Activated B cell treated with CpG ODN at 0.5 μM for 24 hours (primary cell): Measurements from ENCODE around the gene CNTLN. TPM values are rescaled to one million over a fixed set of nuclear protein-coding genes. Genes with fewer than 3 reads are reported as not detected.

Experiments
- ATAC-seq: fragments of 200-7000 bp; cut with Tn5 transposase; one replicate; pipeline ENCODE4 v1.10.0; 2021; ENCODE audit warnings: low read depth, mild to moderate bottlenecking, moderate library complexity
- CTCF ChIA-PET: fragments of 350-600 bp; sonication (Branson Sonifier 250); formaldehyde crosslinking; loops from one replicate; lab custom pipeline; 2021; ENCODE audit warnings: antibody characterized with exemption; lab: Charles Lee
- POLR2A ChIA-PET: fragments of 350-600 bp; sonication (Branson Sonifier 250); formaldehyde crosslinking; loops from one replicate; lab custom pipeline; 2021; ENCODE audit warnings: antibody characterized with exemption; lab: Charles Lee
- DNase-seq: peaks from one replicate; pipeline ENCODE4 v3.0.0; 2022
- H3K27ac Mint-ChIP-seq: one replicate; pipeline ENCODE4 v1.8.0; 2020; ENCODE audit warnings: mixed read lengths
- H3K27me3 Mint-ChIP-seq: one replicate; pipeline ENCODE4 v1.8.0; 2021; ENCODE audit warnings: mixed read lengths
- H3K36me3 Mint-ChIP-seq: one replicate; pipeline ENCODE4 v1.8.0; 2021; ENCODE audit warnings: low read depth, mixed read lengths
- H3K4me1 Mint-ChIP-seq: one replicate; pipeline ENCODE4 v1.8.0; 2021; ENCODE audit warnings: mixed read lengths
- H3K4me3 Mint-ChIP-seq: one replicate; pipeline ENCODE4 v1.8.0; 2020; ENCODE audit warnings: mild to moderate bottlenecking, mixed read lengths
- H3K9me3 Mint-ChIP-seq: one replicate; pipeline ENCODE4 v1.8.0; 2020; ENCODE audit warnings: mixed read lengths
- CTCF ChIP-seq: fragments of 200-600 bp; IDR thresholded peaks from one replicate; pipeline ENCODE4 v1.8.0; 2022; ENCODE audit warnings: antibody characterized with exemption, mild to moderate bottlenecking
- intact Hi-C: fragments of 100-400 bp; cut with micrococcal nuclease; formaldehyde crosslinking; loops from one replicate; pipeline ENCODE4 v1.15.1; 2024
- total RNA-seq: library from RNA; stranded (reverse); gene quantifications from 2 replicates; pipeline ENCODE4 v1.2.3, GENCODE V29; 2022

Gene CNTLN
- 0.38 and 0.46 TPM in 2 replicates for total RNA-seq

- Mint-ChIP-seq H3K36me3 (no peaks in the 10 kb centered on the region), H3K9me3 (no peaks in the 10 kb centered on the region), H3K4me3 (peak within 1 kb of the TSS; percentile 73), H3K27me3 (peaks cover 12% of the 10 kb centered on the region), H3K4me1 (peaks cover 13% of the 10 kb centered on the region), H3K27ac (no peak within 1 kb of the TSS)
- peak; percentile 33 for DNase-seq
- POLR2A ChIA-PET: no interaction called here
- CTCF ChIA-PET: no interaction called here
- ATAC-seq: peak; percentile 54
- intact Hi-C loops: no loop called here
- no peak for TF ChIP-seq CTCF
Measured at GRCh38 chr9:17134396-17135294, at the start of gene CNTLN. TSS of gene CNTLN (plus strand) at chr9:17135040. CDS start at chr9:17135066, 26 bp downstream.

GRCh38 chr9:17088566-17088965, 46.3 kb upstream of the CNTLN start:
- no peak overlapping the region for H3K4me3 Mint-ChIP-seq
- no peaks in the 10 kb centered on the region for H3K27me3 Mint-ChIP-seq
- no peaks in the 10 kb centered on the region for H3K36me3 Mint-ChIP-seq
- intact Hi-C loops: no loop called here
- ATAC-seq: no peak
- no peak for DNase-seq
- ChIA-PET CTCF (no interaction called here), POLR2A (no interaction called here)
- no peak for TF ChIP-seq CTCF
- H3K9me3 Mint-ChIP-seq: no peaks in the 10 kb centered on the region
- H3K27ac Mint-ChIP-seq: no peak overlapping the region
- H3K4me1 Mint-ChIP-seq: no peaks in the 10 kb centered on the region

GRCh38 chr9:17090041-17090440, 44.8 kb upstream of the CNTLN start:
- POLR2A ChIA-PET: no interaction called here
- Mint-ChIP-seq H3K36me3 (no peaks in the 10 kb centered on the region), H3K27me3 (no peaks in the 10 kb centered on the region), H3K4me1 (no peaks in the 10 kb centered on the region), H3K27ac (no peak overlapping the region), H3K4me3 (no peak overlapping the region), H3K9me3 (no peaks in the 10 kb centered on the region)
- ATAC-seq (no peak), DNase-seq (no peak)
- intact Hi-C loops: no loop called here
- CTCF ChIA-PET: no interaction called here
- TF ChIP-seq CTCF: no peak

- no peak for TF ChIP-seq CTCF
- Mint-ChIP-seq H3K27ac (no peak overlapping the region), H3K9me3 (no peaks in the 10 kb centered on the region), H3K36me3 (no peaks in the 10 kb centered on the region), H3K27me3 (no peaks in the 10 kb centered on the region), H3K4me1 (no peaks in the 10 kb centered on the region), H3K4me3 (no peak overlapping the region)
- ATAC-seq: no peak
- no peak for DNase-seq
- ChIA-PET POLR2A (no interaction called here), CTCF (interaction anchor here (1.2 to 2.1 kb wide), 2 partner anchors 344 to 347 kb away, joined by 4 to 11 read pairs; no protein-coding TSS in a partner anchor)
- intact Hi-C loops: loop anchor here (1.0 kb wide), 1 partner anchor 347 kb away; no protein-coding TSS in a partner anchor
Measured at GRCh38 chr9:17116400-17116837, 18.4 kb upstream of the CNTLN start.

GRCh38 chr9:17117372-17117771, 17.5 kb upstream of the CNTLN start:
- Mint-ChIP-seq H3K27me3 (no peaks in the 10 kb centered on the region), H3K4me3 (no peak overlapping the region), H3K9me3 (no peaks in the 10 kb centered on the region), H3K27ac (no peak overlapping the region), H3K36me3 (no peaks in the 10 kb centered on the region), H3K4me1 (no peaks in the 10 kb centered on the region)
- no peak for ATAC-seq
- ChIA-PET CTCF (interaction anchor here (2.1 kb wide), 1 partner anchor 346 kb away, joined by 11 read pairs; no protein-coding TSS in a partner anchor), POLR2A (no interaction called here)
- no peak for TF ChIP-seq CTCF
- DNase-seq: no peak
- intact Hi-C loops: no loop called here
